ENCODE measurements around the gene ZNF410. TPM values are rescaled to one million over a fixed set of nuclear protein-coding genes. Genes with fewer than 3 reads are reported as not detected.
"Not testable (repeated sequence)": the region's sequence is repeated elsewhere in the genome, so short reads cannot be mapped to it uniquely, and the experiment has no call there.

ZNF410 gene
- total RNA-seq, 1 donor from 2014 or later: 50.8 TPM

DNA sequence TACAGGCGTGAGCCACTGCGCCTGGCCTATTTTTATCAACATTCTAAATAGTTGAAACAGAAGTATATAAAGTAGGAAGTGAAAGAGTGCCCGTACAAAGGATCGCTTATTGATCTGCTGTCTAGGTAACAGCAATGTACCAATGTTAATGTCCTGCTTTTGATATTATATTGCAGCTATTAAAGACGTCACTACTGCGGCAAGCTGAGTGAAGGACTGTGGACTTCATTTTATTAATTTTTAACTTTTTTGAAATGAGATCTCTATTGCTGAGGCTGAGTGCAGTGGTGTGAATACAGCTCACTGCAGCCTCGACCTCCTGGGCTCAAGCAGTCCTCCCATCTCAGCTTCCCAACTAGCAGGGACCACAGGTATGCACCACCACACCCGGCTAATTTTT, 24.2 kb upstream of the ZNF410 start:
- H3K36me3 Mint-ChIP-seq: peaks cover 16% of the 10 kb centered on the region
- H3K4me1 Mint-ChIP-seq (ENCODE audit: unreplicated experiment): no peaks in the 10 kb centered on the region
- H3K27me3 Mint-ChIP-seq: no peaks in the 10 kb centered on the region
- H3K27ac Mint-ChIP-seq: no peak overlapping the region
- no peak overlapping the region for H3K4me3 Mint-ChIP-seq
- H3K9me3 Mint-ChIP-seq: no peaks in the 10 kb centered on the region
- no peak for TF ChIP-seq CTCF (conservative IDR thresholded peaks at IDR 0.05)
- no peak for DNase-seq (ENCODE audit: extremely low spot score, unreplicated experiment)

GRCh38 chr14:73863209-73863608, 23.4 kb upstream of the ZNF410 start:
- no peaks in the 10 kb centered on the region for H3K27me3 Mint-ChIP-seq
- no peaks in the 10 kb centered on the region for H3K9me3 Mint-ChIP-seq
- no peak for TF ChIP-seq CTCF (conservative IDR thresholded peaks at IDR 0.05)
- no peak for DNase-seq (ENCODE audit: extremely low spot score, unreplicated experiment)
- peaks cover 16% of the 10 kb centered on the region for H3K36me3 Mint-ChIP-seq
- no peak overlapping the region for H3K27ac Mint-ChIP-seq
- no peak overlapping the region for H3K4me3 Mint-ChIP-seq
- no peaks in the 10 kb centered on the region for H3K4me1 Mint-ChIP-seq (ENCODE audit: unreplicated experiment)

- Mint-ChIP-seq H3K9me3 (no peaks in the 10 kb centered on the region), H3K4me3 (no peak overlapping the region), H3K36me3 (peaks cover 16% of the 10 kb centered on the region), H3K4me1 (ENCODE audit: unreplicated experiment) (no peaks in the 10 kb centered on the region), H3K27ac (no peak overlapping the region), H3K27me3 (no peaks in the 10 kb centered on the region)
- TF ChIP-seq CTCF (conservative IDR thresholded peaks at IDR 0.05): no peak
- DNase-seq (ENCODE audit: extremely low spot score, unreplicated experiment): no peak
Measured at GRCh38 chr14:73865534-73866113, 21.0 kb upstream of the ZNF410 start.

DNA sequence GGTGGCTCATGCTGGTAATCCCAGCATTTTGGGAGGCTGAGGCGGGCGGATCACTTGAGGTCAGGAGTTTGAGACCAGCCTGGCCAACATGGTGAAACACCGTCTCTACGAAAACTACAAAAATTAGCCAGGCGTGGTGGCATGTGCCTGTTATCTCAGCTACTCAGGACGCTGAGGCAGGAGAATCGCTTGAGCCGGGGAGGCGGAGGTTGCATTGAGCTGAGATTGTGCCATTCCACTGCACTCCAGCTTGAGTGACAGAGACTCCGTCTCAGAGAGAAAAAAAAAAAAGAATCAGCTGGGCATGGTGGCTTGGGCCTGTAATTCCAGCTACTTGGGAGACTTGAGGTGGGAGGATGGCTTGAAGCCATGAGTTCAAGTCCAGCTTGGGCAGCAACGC, 16.9 kb upstream of the ZNF410 start:
- not testable (repeated sequence) for H3K4me1 Mint-ChIP-seq (ENCODE audit: unreplicated experiment); H3K27me3 Mint-ChIP-seq; H3K4me3 Mint-ChIP-seq

DNA sequence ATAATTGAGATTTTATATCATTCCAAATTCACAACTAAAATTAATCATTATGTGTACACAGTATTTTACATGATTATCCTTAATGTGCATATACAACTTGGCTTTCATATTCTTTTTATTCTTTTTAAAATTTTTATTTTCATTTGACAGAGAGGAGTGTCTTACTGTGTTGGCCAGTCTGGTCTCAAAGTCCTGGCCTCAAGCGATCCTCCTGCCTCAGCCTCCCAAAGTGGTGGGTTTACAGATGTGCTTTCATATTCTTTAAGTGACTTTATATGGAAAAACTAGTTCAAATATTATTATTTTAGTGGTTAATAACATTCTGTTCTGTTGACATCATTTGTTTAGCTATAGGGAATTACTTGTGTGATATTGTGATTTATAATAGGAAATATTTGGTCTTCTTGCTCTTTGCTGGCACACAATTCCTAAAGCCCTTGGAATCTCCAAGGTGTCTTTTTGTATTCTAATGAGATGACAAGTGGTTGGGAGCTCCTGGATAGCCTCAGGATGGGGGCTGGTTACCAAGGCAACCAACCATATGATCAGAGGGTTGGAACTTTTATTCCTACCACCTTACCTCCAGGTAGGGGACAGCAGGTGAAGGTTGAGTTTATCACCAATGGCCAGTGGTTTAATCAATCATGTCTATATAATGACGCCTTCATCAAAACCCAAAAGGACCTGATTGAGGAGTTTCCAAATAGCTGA, 16.0 kb upstream of the ZNF410 start:
- H3K4me3 Mint-ChIP-seq: no peak overlapping the region
- H3K4me1 Mint-ChIP-seq (ENCODE audit: unreplicated experiment): no peaks in the 10 kb centered on the region
- TF ChIP-seq CTCF (conservative IDR thresholded peaks at IDR 0.05): no peak
- no peaks in the 10 kb centered on the region for H3K9me3 Mint-ChIP-seq
- no peaks in the 10 kb centered on the region for H3K27me3 Mint-ChIP-seq
- no peak overlapping the region for H3K27ac Mint-ChIP-seq
- peaks cover 6% of the 10 kb centered on the region for H3K36me3 Mint-ChIP-seq
- DNase-seq (ENCODE audit: extremely low spot score, unreplicated experiment): no peak

More for the DNA sequence above, 16.9 kb upstream of the ZNF410 start:
- peaks cover 10% of the 10 kb centered on the region for H3K36me3 Mint-ChIP-seq
- not testable (repeated sequence) for H3K27ac Mint-ChIP-seq; H3K9me3 Mint-ChIP-seq; DNase-seq (ENCODE audit: extremely low spot score, unreplicated experiment)

- Mint-ChIP-seq H3K27ac (no peak overlapping the region), H3K4me1 (ENCODE audit: unreplicated experiment) (no peaks in the 10 kb centered on the region), H3K9me3 (no peaks in the 10 kb centered on the region), H3K27me3 (no peaks in the 10 kb centered on the region), H3K36me3 (peaks cover 3% of the 10 kb centered on the region), H3K4me3 (no peak overlapping the region)
- no peak for TF ChIP-seq CTCF (conservative IDR thresholded peaks at IDR 0.05)
- DNase-seq (ENCODE audit: extremely low spot score, unreplicated experiment): no peak
Measured at GRCh38 chr14:73873660-73874059, 13.0 kb upstream of the ZNF410 start.
